Measurements from ENCODE around the gene CDC42BPA. TPM values are rescaled to one million over a fixed set of nuclear protein-coding genes. Genes with fewer than 3 reads are reported as not detected.
"Not testable (repeated sequence)": the region's sequence is repeated elsewhere in the genome, so short reads cannot be mapped to it uniquely, and the experiment has no call there.

CDC42BPA gene
- total and polyA plus RNA-seq, 3 experiments from 2014 or later = 0.42 to 0.72 (median 0.44) TPM

DNA sequence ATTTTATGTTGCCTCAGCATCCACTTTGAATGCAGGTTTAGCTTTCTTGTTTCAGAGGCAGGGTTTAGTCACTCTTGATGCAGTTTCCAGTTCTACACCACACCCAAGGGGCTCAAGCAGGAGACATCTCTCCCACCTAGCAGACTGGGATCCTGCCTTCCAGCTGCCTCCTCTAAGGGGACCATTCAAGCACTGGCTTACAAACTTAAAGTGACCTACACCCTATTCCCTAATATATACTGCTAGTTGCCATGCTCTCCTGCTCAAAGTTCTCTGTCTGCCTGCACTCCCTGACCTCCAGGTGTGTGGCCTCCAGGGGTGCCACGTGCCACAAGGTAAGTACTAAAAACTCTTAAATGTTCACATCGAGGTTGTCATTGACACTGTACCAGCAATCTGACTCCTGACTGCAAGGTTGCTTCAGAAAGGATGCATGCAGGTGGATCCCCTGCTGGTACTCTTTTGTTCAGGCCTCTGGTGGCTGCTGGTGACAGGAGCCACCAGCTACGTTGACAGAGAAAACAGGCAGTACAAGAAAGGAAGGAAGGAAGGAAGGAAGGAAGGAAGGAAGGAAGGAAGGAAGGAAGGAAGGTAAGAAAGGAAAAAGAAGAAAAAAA is 192.3 kb downstream of the CDC42BPA start:
- peaks cover 5 to 12% of the 10 kb centered on the region in 2 donors for H3K27me3 Mint-ChIP-seq
- H3K4me1 Mint-ChIP-seq = no peaks in the 10 kb centered on the region

DNA sequence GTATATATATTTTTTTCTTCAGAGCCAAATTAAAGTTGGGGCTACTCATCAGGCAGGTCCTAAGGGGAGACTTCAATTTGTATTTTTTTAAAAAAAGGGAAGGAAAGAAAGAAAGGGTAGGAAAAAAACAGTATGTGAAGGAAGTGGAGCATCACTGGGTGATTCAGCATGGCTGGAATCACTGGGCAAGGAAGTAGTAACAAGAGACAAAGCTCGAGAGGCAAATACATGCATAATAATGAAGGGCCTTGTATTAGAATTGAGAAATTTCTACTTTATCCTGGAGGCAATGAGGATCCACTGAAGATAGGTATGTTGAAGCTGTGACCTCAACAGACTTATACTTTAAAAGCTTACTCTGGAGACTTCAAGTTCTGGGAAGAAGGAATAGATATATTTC is 193.8 kb downstream of the CDC42BPA start:
- no peaks in the 10 kb centered on the region for H3K9me3 ChIP-seq (ENCODE audit: low read length)
- ChIA-PET POLR2A (no interaction called here), CTCF (no interaction called here)
- H3K36me3 ChIP-seq (ENCODE audit: insufficient read depth, low read length) = no peaks in the 10 kb centered on the region
- no peak overlapping the region for H3K27ac ChIP-seq (ENCODE audit: low read depth, low read length)
- H3K27me3 ChIP-seq (ENCODE audit: insufficient read depth, low read length, poor library complexity, severe bottlenecking) = no peaks in the 10 kb centered on the region
- DNase-seq = no peak
- no peaks in the 10 kb centered on the region for H3K4me1 ChIP-seq (ENCODE audit: insufficient read depth, low read length)
- no peak overlapping the region for H3K4me3 ChIP-seq (ENCODE audit: low read length)
- Mint-ChIP-seq H3K4me3 (no peak overlapping the region), H3K36me3 (no peaks in the 10 kb centered on the region), H3K27ac (no peak overlapping the region), H3K9me3 (no peaks in the 10 kb centered on the region), H3K4me1 (no peaks in the 10 kb centered on the region), H3K27me3 (peaks cover 5 to 24% of the 10 kb centered on the region in 2 donors)

More for the DNA sequence above, 192.3 kb downstream of the CDC42BPA start:
- H3K4me1 ChIP-seq (ENCODE audit: insufficient read depth, low read length) = no peaks in the 10 kb centered on the region
- H3K27ac ChIP-seq (ENCODE audit: low read depth, low read length) = no peak overlapping the region
- no peaks in the 10 kb centered on the region for H3K27me3 ChIP-seq (ENCODE audit: insufficient read depth, low read length, poor library complexity, severe bottlenecking)
- Mint-ChIP-seq H3K27ac (no peak overlapping the region), H3K4me3 (no peak overlapping the region), H3K9me3 (no peaks in the 10 kb centered on the region), H3K36me3 (no peaks in the 10 kb centered on the region)
- no peaks in the 10 kb centered on the region for H3K9me3 ChIP-seq (ENCODE audit: low read length)
- no peaks in the 10 kb centered on the region for H3K36me3 ChIP-seq (ENCODE audit: insufficient read depth, low read length)
- ChIA-PET CTCF (no interaction called here), POLR2A (interaction anchor here (0.5 kb wide), 1 partner anchor 12 kb away, joined by 3 read pairs; no protein-coding TSS in a partner anchor)
- no peak overlapping the region for H3K4me3 ChIP-seq (ENCODE audit: low read length)
- no peak for DNase-seq

DNA sequence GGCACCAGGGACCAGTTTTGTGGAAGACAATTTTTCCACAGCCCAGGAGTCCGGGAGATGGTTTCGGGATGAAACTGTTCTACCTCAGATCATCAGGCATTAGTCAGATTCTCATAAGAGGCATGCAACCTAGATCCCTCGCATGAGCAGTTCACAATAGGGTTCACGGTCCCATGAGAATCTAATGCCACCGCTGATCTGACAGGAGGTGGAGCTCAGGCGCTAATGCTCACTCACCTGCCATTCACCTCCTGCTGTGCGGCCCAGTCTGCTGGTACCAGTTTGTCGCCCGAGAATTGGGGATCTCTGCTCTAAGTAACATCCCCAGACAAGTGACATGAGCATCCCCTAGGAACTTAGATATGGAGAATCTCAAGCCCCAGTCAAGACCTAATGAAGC is 197.5 kb downstream of the CDC42BPA start:
- Histone ChIP-seq H3K4me1 (ENCODE audit: insufficient read depth, low read length) (no peaks in the 10 kb centered on the region), H3K9me3 (ENCODE audit: low read length) (no peaks in the 10 kb centered on the region), H3K27ac (ENCODE audit: low read depth, low read length) (no peak overlapping the region), H3K4me3 (ENCODE audit: low read length) (no peak overlapping the region), H3K36me3 (ENCODE audit: insufficient read depth, low read length) (no peaks in the 10 kb centered on the region), H3K27me3 (ENCODE audit: insufficient read depth, low read length, poor library complexity, severe bottlenecking) (no peaks in the 10 kb centered on the region)
- Mint-ChIP-seq H3K9me3 (no peaks in the 10 kb centered on the region), H3K4me1 (no peaks in the 10 kb centered on the region), H3K27ac (no peak overlapping the region), H3K4me3 (no peak overlapping the region), H3K36me3 (no peaks in the 10 kb centered on the region), H3K27me3 (peaks cover 4 to 34% of the 10 kb centered on the region in 2 donors)
- ChIA-PET POLR2A (no interaction called here), CTCF (no interaction called here)
- DNase-seq = no peak

DNA sequence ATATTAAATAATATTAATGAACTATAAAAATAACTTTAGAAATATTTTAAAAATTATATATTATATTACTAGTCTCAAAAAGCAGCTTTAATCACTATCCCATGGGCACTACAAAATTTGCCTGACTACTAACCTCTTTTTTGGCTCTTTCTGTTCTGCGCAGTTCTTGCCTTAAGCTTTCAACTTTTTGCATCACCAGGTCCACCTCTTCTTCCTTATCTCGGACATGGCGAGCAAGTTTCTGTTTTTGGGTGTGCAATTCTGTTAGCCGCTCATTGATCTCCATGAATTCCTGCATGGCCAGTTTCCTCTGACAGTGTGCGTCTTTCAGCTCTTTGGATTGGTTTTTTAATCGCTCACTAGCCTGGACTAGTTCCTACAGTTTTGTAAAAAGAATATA is 205.8 kb downstream of the CDC42BPA start:
- Mint-ChIP-seq H3K9me3 (no peaks in the 10 kb centered on the region), H3K4me1 (no peaks in the 10 kb centered on the region), H3K27me3 (peaks cover 12 to 61% of the 10 kb centered on the region in 2 donors), H3K27ac (no peak overlapping the region), H3K4me3 (no peak overlapping the region), H3K36me3 (no peaks in the 10 kb centered on the region)
- Histone ChIP-seq H3K36me3 (ENCODE audit: insufficient read depth, low read length) (no peaks in the 10 kb centered on the region), H3K4me1 (ENCODE audit: insufficient read depth, low read length) (no peaks in the 10 kb centered on the region), H3K9me3 (ENCODE audit: low read length) (no peaks in the 10 kb centered on the region), H3K27ac (ENCODE audit: low read depth, low read length) (no peak overlapping the region), H3K4me3 (ENCODE audit: low read length) (no peak overlapping the region), H3K27me3 (ENCODE audit: insufficient read depth, low read length, poor library complexity, severe bottlenecking) (peaks cover 2% of the 10 kb centered on the region)
- CTCF ChIA-PET = no interaction called here
- POLR2A ChIA-PET = no interaction called here
- DNase-seq = no peak

DNA sequence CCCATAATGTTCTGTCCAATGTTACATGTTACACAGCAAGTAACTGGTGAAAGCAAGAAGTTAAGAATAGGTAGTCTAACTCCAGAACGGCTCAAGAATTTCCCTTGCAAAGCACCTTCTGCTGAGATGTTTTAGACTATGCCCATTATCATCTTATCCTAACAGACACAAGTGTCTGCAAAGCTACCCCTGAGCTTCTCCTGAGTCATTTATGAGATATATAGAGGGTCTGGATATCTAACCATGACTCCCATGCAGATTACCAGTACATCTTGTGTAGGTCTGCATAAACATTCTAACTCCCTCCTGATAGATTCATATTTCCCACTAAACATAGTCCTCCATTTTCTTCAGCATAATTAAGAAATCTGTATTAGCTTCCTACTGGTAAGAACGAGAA is 206.5 kb downstream of the CDC42BPA start:
- H3K27ac Mint-ChIP-seq = no peak overlapping the region
- POLR2A ChIA-PET = no interaction called here
- DNase-seq = no peak
- no peaks in the 10 kb centered on the region for H3K9me3 Mint-ChIP-seq
- H3K27me3 ChIP-seq (ENCODE audit: insufficient read depth, low read length, poor library complexity, severe bottlenecking) = peaks cover 2% of the 10 kb centered on the region
- no peaks in the 10 kb centered on the region for H3K4me1 Mint-ChIP-seq
- no peaks in the 10 kb centered on the region for H3K36me3 Mint-ChIP-seq
- peaks cover 14 to 62% of the 10 kb centered on the region in 2 donors for H3K27me3 Mint-ChIP-seq
- H3K36me3 ChIP-seq (ENCODE audit: insufficient read depth, low read length) = no peaks in the 10 kb centered on the region
- H3K4me1 ChIP-seq (ENCODE audit: insufficient read depth, low read length) = no peaks in the 10 kb centered on the region
- no peak overlapping the region for H3K27ac ChIP-seq (ENCODE audit: low read depth, low read length)
- CTCF ChIA-PET = no interaction called here
- H3K4me3 ChIP-seq (ENCODE audit: low read length) = no peak overlapping the region
- H3K4me3 Mint-ChIP-seq = no peak overlapping the region
- no peaks in the 10 kb centered on the region for H3K9me3 ChIP-seq (ENCODE audit: low read length)

DNA sequence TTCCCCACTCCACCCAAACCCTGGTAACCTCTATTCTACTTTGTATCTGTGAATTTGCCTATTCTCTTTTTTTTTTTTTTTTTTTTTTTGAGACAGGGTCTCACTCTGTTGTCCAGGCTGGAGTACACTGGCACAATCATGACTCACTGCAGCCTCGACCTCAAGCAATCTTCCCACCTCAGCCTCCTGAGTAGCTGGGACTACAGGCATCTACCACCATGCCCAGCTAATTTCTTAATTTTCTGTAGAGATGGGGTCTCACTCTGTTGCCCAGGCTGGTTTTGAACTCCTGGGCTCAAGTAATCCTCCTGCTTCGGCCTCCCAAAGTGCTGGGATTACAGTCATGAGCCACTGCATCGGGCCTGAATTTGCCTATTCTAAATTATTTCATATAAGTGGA is 213.0 kb downstream of the CDC42BPA start:
- H3K27ac ChIP-seq (ENCODE audit: low read depth, low read length); H3K27ac Mint-ChIP-seq; H3K4me1 ChIP-seq (ENCODE audit: insufficient read depth, low read length); H3K4me1 Mint-ChIP-seq; H3K9me3 Mint-ChIP-seq; H3K36me3 Mint-ChIP-seq; H3K4me3 Mint-ChIP-seq; H3K36me3 ChIP-seq (ENCODE audit: insufficient read depth, low read length); CTCF ChIA-PET; DNase-seq; H3K4me3 ChIP-seq (ENCODE audit: low read length); H3K9me3 ChIP-seq (ENCODE audit: low read length); H3K27me3 ChIP-seq (ENCODE audit: insufficient read depth, low read length, poor library complexity, severe bottlenecking); POLR2A ChIA-PET: not testable (repeated sequence)
- H3K27me3 Mint-ChIP-seq = peaks cover 4 to 27% of the 10 kb centered on the region in 2 donors

- H3K27ac Mint-ChIP-seq = no peak overlapping the region
- no peak for DNase-seq
- peaks cover 0 to 5% (median 0%) of the 10 kb centered on the region in 5 donors for H3K9me3 Mint-ChIP-seq
- POLR2A ChIA-PET = no interaction called here
- no peak overlapping the region for H3K4me3 Mint-ChIP-seq
- CTCF ChIA-PET = no interaction called here
- Histone ChIP-seq H3K4me1 (ENCODE audit: insufficient read depth, low read length) (no peaks in the 10 kb centered on the region), H3K27ac (ENCODE audit: low read depth, low read length) (no peak overlapping the region), H3K9me3 (ENCODE audit: low read length) (no peaks in the 10 kb centered on the region), H3K4me3 (ENCODE audit: low read length) (no peak overlapping the region), H3K36me3 (ENCODE audit: insufficient read depth, low read length) (no peaks in the 10 kb centered on the region), H3K27me3 (ENCODE audit: insufficient read depth, low read length, poor library complexity, severe bottlenecking) (no peaks in the 10 kb centered on the region)
- H3K4me1 Mint-ChIP-seq = no peaks in the 10 kb centered on the region
- peaks cover 2 to 22% of the 10 kb centered on the region in 2 donors for H3K27me3 Mint-ChIP-seq
- no peaks in the 10 kb centered on the region for H3K36me3 Mint-ChIP-seq
These were observed 216.2 kb downstream of the CDC42BPA start for GRCh38 chr1:227102056-227102455.

DNA sequence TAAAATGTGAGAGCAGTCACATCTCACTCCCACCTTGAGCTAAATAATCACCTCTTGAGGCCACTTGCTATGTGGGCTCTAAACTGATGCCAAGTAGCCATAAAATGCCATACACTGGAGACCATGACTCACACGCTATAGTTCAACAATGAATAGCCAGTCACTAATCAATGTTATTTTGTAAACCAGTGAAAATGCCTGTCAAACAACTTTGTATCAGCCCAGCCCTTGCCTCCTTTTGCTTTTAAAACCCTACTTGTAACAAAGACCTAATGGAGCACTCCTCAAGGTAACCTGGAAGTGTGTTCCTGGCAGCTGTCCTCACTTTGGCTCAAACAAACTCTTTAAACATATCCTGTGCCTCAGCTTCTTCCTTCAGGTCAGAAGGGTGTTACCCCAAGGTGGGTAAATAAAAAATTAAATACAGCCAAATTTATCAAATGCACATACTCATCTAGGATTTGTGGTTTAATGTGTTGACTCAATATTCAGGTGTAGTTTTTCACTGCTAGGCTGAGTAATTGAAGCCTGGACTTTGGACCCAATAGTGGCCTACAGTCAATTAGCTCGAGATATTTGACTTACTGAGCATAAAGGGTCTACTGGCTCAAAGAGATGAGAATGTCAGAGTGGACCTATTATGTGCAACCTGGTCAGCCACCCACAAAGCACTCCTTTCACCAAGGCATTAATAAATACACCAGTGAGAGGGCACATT is 223.9 kb downstream of the CDC42BPA start:
- no peak overlapping the region for H3K27ac Mint-ChIP-seq
- Histone ChIP-seq H3K4me1 (ENCODE audit: insufficient read depth, low read length) (no peaks in the 10 kb centered on the region), H3K27ac (ENCODE audit: low read depth, low read length) (no peak overlapping the region), H3K36me3 (ENCODE audit: insufficient read depth, low read length) (no peaks in the 10 kb centered on the region), H3K27me3 (ENCODE audit: insufficient read depth, low read length, poor library complexity, severe bottlenecking) (no peaks in the 10 kb centered on the region), H3K4me3 (ENCODE audit: low read length) (no peak overlapping the region), H3K9me3 (ENCODE audit: low read length) (no peaks in the 10 kb centered on the region)
- peaks cover 0 to under 1% of the 10 kb centered on the region in 2 donors for H3K27me3 Mint-ChIP-seq
- no peak overlapping the region for H3K4me3 Mint-ChIP-seq
- ChIA-PET POLR2A (no interaction called here), CTCF (no interaction called here)
- H3K36me3 Mint-ChIP-seq = peaks cover 0 to 4% (median 0%) of the 10 kb centered on the region in 3 donors
- no peaks in the 10 kb centered on the region for H3K9me3 Mint-ChIP-seq
- DNase-seq = no peak
- H3K4me1 Mint-ChIP-seq = no peaks in the 10 kb centered on the region
